Left lung (tissue), 10 donors: ENCODE measurements around the gene AVPR2. TPM values are rescaled to one million over a fixed set of nuclear protein-coding genes. Genes with fewer than 3 reads are reported as not detected.
A peak's percentile ranks its signal among the peaks of the same experiment; 100 is the strongest.

ENCODE experiments used
- ATAC-seq: fragments of 200-7000 bp; cut with Tn5 transposase; one replicate; pipeline ENCODE4 v1.9.1; 2020; ENCODE audit warnings: moderate library complexity
- DNase-seq, 4 donors: peaks; one replicate each; pipeline ENCODE4 v3.0.0-alpha.2; 2013 to 2020
- H3K27ac ChIP-seq, 2 donors: fragments of 200-600 bp; sonication (generic) in 1 of 2; one replicate each; pipeline versions ENCODE4 v1.5.0 to v1.8.0; 2020 to 2021
- H3K27me3 ChIP-seq, 2 donors: fragments of 200-600 bp; sonication (generic) in 1 of 2; one replicate each; pipeline versions ENCODE4 v1.5.0 to v1.8.0; 2020 to 2021
- H3K36me3 ChIP-seq, 2 donors: fragments of 200-600 bp; sonication (generic) in 1 of 2; one replicate each; pipeline versions ENCODE4 v1.5.0 to v1.8.0; 2020 to 2021
- H3K4me1 ChIP-seq, 2 donors: fragments of 200-600 bp; one replicate each; pipeline ENCODE4 v1.8.0; 2021
- H3K4me3 ChIP-seq, 2 donors: fragments of 200-600 bp; sonication (generic) in 1 of 2; one replicate each; pipeline versions ENCODE4 v1.5.0 to v1.8.0; 2020 to 2021; ENCODE audit warnings: mild to moderate bottlenecking in 1 of 2
- H3K9me3 ChIP-seq, 2 donors: fragments of 200-600 bp; sonication (generic) in 1 of 2; one replicate each; pipeline versions ENCODE4 v1.5.0 to v1.8.0; 2020 to 2021
- CTCF ChIP-seq, 2 donors: fragments of 200-600 bp; sonication (generic) in 1 of 2; IDR thresholded peaks; one replicate each; pipeline versions ENCODE4 v1.5.0 to v1.8.0; 2021; ENCODE audit warnings: antibody characterized with exemption in 2 of 2
- intact Hi-C, 2 donors: fragments of 100-400 bp; cut with DNase I; formaldehyde crosslinking; loops; one replicate each; pipeline versions ENCODE4 v1.11.2 to v1.14.2; 2022
- polyA plus RNA-seq, 6 donors: library from polyadenylated mRNA; unstranded; fragments of 120-200 nt; gene quantifications; one replicate each; pipeline ENCODE4 v1.2.1, GENCODE V29; 2013; ENCODE audit not compliant: insufficient read length in 6 of 6
- total RNA-seq, 2 donors: library from RNA; stranded (reverse); fragmentation: NEBNext Ultra II Directional; extraction: Animal tissue kit (Norgen Biotek cat#: 25700); gene quantifications; one replicate each; pipeline ENCODE4 v1.2.1, GENCODE V29; 2021
- donor health status: DM: no; HTN: yes; CAD: no.
- donor health status: DM: no; HTN: no; CAD: no.

Gene AVPR2
- total and polyA plus RNA-seq, 8 donors = 0.52 to 1.3 (median 0.83) TPM

- no peak for TF ChIP-seq CTCF (IDR thresholded peaks at IDR 0.05)
- Histone ChIP-seq H3K36me3 (peaks cover 0 to 64% of the 10 kb centered on the region in 2 donors), H3K9me3 (no peaks in the 10 kb centered on the region), H3K4me1 (peaks cover 0 to 9% of the 10 kb centered on the region in 2 donors), H3K4me3 (no peak overlapping the region), H3K27ac (no peak overlapping the region), H3K27me3 (no peaks in the 10 kb centered on the region)
- no peak for ATAC-seq
- intact Hi-C loops = no loop called here
- DNase-seq = peak in 1 of 4 donors; percentile 44
These were observed 4.8 kb downstream of the AVPR2 start for GRCh38 chrX:153909024-153909979.

- Histone ChIP-seq H3K27me3 (no peaks in the 10 kb centered on the region), H3K27ac (no peak overlapping the region), H3K36me3 (peaks cover 0 to 68% of the 10 kb centered on the region in 2 donors), H3K4me3 (no peak overlapping the region), H3K9me3 (no peaks in the 10 kb centered on the region), H3K4me1 (peaks cover 0 to 2% of the 10 kb centered on the region in 2 donors)
- no peak for TF ChIP-seq CTCF (IDR thresholded peaks at IDR 0.05)
- ATAC-seq (no peak), DNase-seq (peak in 1 of 4 donors; percentile 31)
- intact Hi-C loops = no loop called here
These were observed 5.5 kb downstream of the AVPR2 start for GRCh38 chrX:153909980-153910360.

GRCh38 chrX:153910446-153910845 is 6.0 kb downstream of the AVPR2 start:
- Histone ChIP-seq H3K4me3 (no peak overlapping the region), H3K27me3 (no peaks in the 10 kb centered on the region), H3K4me1 (no peaks in the 10 kb centered on the region), H3K27ac (no peak overlapping the region), H3K9me3 (no peaks in the 10 kb centered on the region), H3K36me3 (peaks cover 0 to 68% of the 10 kb centered on the region in 2 donors)
- ATAC-seq (no peak), DNase-seq (peak in 1 of 4 donors; percentile 45)
- intact Hi-C loops = no loop called here
- no peak for TF ChIP-seq CTCF (IDR thresholded peaks at IDR 0.05)

- no peaks in the 10 kb centered on the region for H3K9me3 ChIP-seq
- H3K4me3 ChIP-seq = no peak overlapping the region
- DNase-seq = no peak
- H3K27me3 ChIP-seq = no peaks in the 10 kb centered on the region
- H3K27ac ChIP-seq = no peak overlapping the region
- H3K36me3 ChIP-seq = peaks cover 0 to 73% of the 10 kb centered on the region in 2 donors
- no peak for TF ChIP-seq CTCF (IDR thresholded peaks at IDR 0.05)
- intact Hi-C loops = no loop called here
- no peak for ATAC-seq
- no peaks in the 10 kb centered on the region for H3K4me1 ChIP-seq
These were observed 7.3 kb downstream of the AVPR2 start for GRCh38 chrX:153911798-153912197.

GRCh38 chrX:153913211-153913610 is 8.7 kb downstream of the AVPR2 start:
- peaks cover 0 to 72% of the 10 kb centered on the region in 2 donors for H3K36me3 ChIP-seq
- TF ChIP-seq CTCF (IDR thresholded peaks at IDR 0.05) = no peak
- intact Hi-C loops = no loop called here

More at GRCh38 chrX:153913211-153913610, 8.7 kb downstream of the AVPR2 start:
- H3K9me3 ChIP-seq = no peaks in the 10 kb centered on the region
- DNase-seq (peak in 1 of 4 donors; percentile 39), ATAC-seq (no peak)
- H3K4me1 ChIP-seq = no peaks in the 10 kb centered on the region
- no peak overlapping the region for H3K4me3 ChIP-seq
- H3K27ac ChIP-seq = no peak overlapping the region
- no peaks in the 10 kb centered on the region for H3K27me3 ChIP-seq
